Thoracic aorta (tissue), 2 donors: ENCODE results near the gene NXNL1. TPM values are rescaled to one million over a fixed set of nuclear protein-coding genes. Genes with fewer than 3 reads are reported as not detected.

Experiments
- ATAC-seq: fragments of 150-250 bp; one replicate; pipeline ENCODE4 v1.8.0; 2017; ENCODE audit warnings: low read depth; ENCODE audit not compliant: insufficient number of reproducible peaks, low FRiP score
- DNase-seq: peaks from one replicate; pipeline ENCODE4 v3.0.0-alpha.2; 2020; ENCODE audit warnings: low spot score
- H3K27ac ChIP-seq, 2 donors: fragments of 200-600 bp; sonication (generic); 1 replicate in 1 of 2; 2 replicates in 1 of 2; pipeline ENCODE4 v1.5.1; 2016; ENCODE audit warnings: mild to moderate bottlenecking in 2 of 2, moderate library complexity in 2 of 2
- H3K27me3 ChIP-seq: fragments of 200-600 bp; sonication (generic); replicated peaks from 2 replicates; pipeline ENCODE4 v1.6.0; 2016; ENCODE audit warnings: mild to moderate bottlenecking; ENCODE audit not compliant: insufficient read depth
- H3K36me3 ChIP-seq: fragments of 200-600 bp; sonication (generic); one replicate; pipeline ENCODE4 v1.5.1; 2016
- H3K4me1 ChIP-seq, 2 donors: fragments of 200-600 bp; sonication (generic); 1 replicate in 1 of 2; 2 replicates in 1 of 2; pipeline versions ENCODE4 v1.5.1 to v1.6.0; 2016; ENCODE audit warnings: low read depth in 2 of 2, mild to moderate bottlenecking in 1 of 2; ENCODE audit not compliant: control insufficient read depth in 1 of 2
- H3K4me3 ChIP-seq: fragments of 200-600 bp; sonication (generic); 2 replicates; pipeline ENCODE4 v1.5.1; 2016; ENCODE audit warnings: mild to moderate bottlenecking
- H3K9me3 ChIP-seq: fragments of 200-600 bp; sonication (generic); 2 replicates; pipeline ENCODE4 v1.5.1; 2016
- total RNA-seq, 2 donors: library from RNA; depleted of rRNA; stranded (reverse); fragments of >200 nt; gene quantifications; one replicate each; pipeline versions ENCODE4 v1.1.0 to v1.2.3, GENCODE V29; 2016
- TF ChIP-seq, protein P1 (sequence below): fragments of 200-600 bp; sonication (generic); IDR thresholded peaks from one replicate; pipeline ENCODE4 v1.5.1; 2019; ENCODE audit warnings: antibody characterized with exemption

Gene NXNL1
- total RNA-seq, 2 donors from 2014 or later, result not detected

DNA sequence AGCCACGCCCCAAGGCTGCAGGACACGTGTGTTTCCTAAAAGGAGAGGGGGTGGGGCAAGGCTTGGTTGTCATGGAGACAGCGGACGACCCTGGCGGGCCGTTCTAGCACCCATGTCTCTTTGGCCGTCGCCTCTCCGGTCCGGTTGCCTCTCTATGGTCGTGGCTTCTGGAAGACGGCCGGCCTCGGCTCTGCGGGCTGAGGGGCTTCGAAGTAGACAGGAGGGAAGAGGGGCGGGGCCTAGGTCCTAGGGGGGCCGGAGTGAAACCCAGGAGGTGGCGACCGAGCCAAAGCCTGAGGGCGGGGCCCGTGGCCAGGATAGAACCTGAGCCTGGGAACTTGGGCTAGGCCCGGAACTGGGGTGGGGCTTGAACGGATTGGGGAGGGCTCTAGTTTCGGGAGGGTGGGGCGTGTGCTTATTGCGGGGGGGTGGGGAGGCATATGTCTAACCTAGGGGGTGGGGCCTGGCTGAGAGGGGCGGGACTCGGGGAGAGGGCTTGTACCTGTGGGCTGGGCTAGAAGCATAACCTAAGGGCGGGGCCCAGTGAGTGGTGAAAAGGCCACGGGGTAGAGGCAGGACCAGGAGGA lies 8.8 kb upstream of the NXNL1 start:
- ATAC-seq (peak; percentile 64), DNase-seq (peak; percentile 99)
- Histone ChIP-seq H3K36me3 (no peaks in the 10 kb centered on the region), H3K4me1 (peaks cover 16 to 25% of the 10 kb centered on the region in 2 donors), H3K9me3 (no peaks in the 10 kb centered on the region), H3K27ac (peak overlapping the region; percentile 79 to 81), H3K4me3 (peak overlapping the region; percentile 84), H3K27me3 (no peaks in the 10 kb centered on the region)
- TF ChIP-seq, protein P1, sequence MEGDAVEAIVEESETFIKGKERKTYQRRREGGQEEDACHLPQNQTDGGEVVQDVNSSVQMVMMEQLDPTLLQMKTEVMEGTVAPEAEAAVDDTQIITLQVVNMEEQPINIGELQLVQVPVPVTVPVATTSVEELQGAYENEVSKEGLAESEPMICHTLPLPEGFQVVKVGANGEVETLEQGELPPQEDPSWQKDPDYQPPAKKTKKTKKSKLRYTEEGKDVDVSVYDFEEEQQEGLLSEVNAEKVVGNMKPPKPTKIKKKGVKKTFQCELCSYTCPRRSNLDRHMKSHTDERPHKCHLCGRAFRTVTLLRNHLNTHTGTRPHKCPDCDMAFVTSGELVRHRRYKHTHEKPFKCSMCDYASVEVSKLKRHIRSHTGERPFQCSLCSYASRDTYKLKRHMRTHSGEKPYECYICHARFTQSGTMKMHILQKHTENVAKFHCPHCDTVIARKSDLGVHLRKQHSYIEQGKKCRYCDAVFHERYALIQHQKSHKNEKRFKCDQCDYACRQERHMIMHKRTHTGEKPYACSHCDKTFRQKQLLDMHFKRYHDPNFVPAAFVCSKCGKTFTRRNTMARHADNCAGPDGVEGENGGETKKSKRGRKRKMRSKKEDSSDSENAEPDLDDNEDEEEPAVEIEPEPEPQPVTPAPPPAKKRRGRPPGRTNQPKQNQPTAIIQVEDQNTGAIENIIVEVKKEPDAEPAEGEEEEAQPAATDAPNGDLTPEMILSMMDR, result no peak

DNA sequence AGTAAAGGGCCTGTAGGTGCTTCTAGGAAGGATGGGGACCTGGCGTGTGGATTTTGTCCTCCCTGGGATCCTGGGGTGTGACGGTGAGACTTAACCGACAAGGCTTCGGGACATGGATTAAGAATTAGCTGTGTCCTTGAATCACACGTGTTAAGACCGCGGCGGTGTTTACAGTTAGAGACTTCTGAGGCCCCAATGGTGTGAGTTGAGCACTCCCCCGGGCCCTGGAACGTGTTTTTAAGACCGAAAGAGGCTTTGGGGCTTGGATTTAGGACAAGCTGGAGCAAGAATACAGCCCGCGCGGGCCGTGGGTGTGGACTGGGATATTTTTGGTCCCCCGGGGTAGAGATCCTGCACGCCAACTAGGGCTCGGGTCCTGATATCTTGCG lies 8.4 kb upstream of the NXNL1 start:
- DNase-seq (no peak), ATAC-seq (peak; percentile 3)
- Histone ChIP-seq H3K9me3 (no peaks in the 10 kb centered on the region), H3K4me3 (peak overlapping the region; percentile 84), H3K4me1 (peaks cover 16 to 25% of the 10 kb centered on the region in 2 donors), H3K27ac (peak overlapping the region; percentile 79 to 81), H3K36me3 (no peaks in the 10 kb centered on the region), H3K27me3 (no peaks in the 10 kb centered on the region)
- TF ChIP-seq, protein P1, result no peak

DNA sequence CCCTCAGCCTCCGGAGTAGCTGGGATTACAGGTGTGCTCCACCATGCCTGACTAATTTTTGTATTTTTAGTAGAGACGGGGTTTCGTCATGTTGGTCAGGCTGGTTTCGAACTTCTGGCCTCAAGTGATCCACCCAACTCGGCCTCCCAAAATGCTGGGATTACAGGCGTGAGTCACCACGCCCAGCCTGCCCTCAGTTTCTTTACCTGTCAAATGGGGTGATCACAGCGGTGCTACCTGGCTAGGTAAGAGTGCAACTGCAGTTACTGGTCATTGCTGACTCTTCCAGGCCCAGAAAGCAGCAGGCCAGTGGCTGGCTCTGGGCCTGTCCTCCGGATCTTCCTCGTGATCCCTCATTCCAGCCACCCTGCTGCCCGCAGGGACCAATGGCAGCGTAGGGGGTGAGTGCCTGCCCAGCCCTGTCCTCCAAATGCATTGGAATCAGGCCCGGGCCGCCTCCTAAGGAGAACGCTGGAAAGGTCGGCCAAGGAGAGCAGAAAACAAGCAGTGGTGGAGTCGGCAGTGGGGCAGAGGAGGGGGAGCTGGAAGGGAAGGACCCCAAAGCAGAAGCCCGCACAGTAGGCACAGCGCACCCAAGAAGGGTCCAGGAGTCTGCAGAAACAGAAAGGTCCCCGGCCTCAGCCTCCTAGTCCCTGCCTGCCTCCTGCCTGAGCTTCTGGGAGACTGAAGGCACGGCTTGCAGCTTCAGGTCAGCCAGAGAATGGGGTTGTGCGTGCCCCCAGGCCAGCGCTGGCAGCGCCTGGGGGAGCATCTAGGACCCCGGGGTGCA lies 7.8 kb upstream of the NXNL1 start:
- ATAC-seq, result no peak
- Histone ChIP-seq H3K27ac (peak overlapping the region; percentile 79 to 81), H3K4me3 (peak overlapping the region; percentile 84), H3K9me3 (no peaks in the 10 kb centered on the region), H3K4me1 (peaks cover 16 to 25% of the 10 kb centered on the region in 2 donors), H3K27me3 (no peaks in the 10 kb centered on the region), H3K36me3 (no peaks in the 10 kb centered on the region)
- no peak for DNase-seq
- TF ChIP-seq, protein P1, result no peak

DNA sequence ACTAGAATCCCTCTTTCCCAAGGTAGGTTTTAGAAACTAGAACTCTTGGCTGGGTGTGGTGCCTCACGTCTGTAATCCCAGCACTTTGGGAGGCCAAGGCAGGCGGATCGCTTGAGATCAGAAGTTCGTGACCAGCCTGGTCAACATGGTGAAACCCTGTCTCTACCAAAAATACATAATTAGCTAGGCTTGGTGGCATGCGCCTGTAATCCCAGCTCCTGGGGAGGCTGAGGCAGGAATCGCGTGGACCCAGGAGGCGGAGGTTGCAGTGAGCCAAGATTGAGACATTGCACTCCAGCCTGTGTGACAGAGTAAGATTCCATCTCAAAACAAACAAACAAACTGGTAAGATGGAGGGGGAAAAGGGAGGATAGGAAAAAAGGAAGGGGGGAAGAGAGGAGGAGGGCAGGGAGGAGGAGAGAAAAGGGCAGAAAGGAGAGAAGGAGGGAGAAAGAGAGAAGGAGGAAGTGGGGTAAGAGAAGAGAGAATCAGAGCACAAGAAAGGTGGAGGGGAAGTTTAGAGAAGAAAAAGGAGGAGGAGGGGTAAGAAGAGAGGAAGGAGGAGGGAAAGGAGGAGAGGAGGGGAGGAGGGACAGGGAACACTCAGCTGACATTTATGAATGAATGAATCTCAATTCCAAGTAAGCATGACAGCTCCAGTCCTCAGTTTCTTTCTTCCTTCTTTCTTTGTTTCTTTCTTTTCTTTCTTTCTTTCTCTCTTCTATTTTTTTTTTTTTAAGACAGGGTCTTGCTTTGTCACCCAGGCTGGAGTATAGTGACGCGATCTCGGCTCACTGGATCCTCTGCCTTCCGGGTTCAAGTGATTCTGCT lies 7.0 kb upstream of the NXNL1 start:
- Histone ChIP-seq H3K27me3 (no peaks in the 10 kb centered on the region), H3K9me3 (no peaks in the 10 kb centered on the region), H3K4me1 (peaks cover 13 to 25% of the 10 kb centered on the region in 2 donors), H3K27ac (no peak overlapping the region), H3K36me3 (no peaks in the 10 kb centered on the region), H3K4me3 (no peak overlapping the region)
- ATAC-seq (no peak), DNase-seq (no peak)
- TF ChIP-seq, protein P1, result no peak

DNA sequence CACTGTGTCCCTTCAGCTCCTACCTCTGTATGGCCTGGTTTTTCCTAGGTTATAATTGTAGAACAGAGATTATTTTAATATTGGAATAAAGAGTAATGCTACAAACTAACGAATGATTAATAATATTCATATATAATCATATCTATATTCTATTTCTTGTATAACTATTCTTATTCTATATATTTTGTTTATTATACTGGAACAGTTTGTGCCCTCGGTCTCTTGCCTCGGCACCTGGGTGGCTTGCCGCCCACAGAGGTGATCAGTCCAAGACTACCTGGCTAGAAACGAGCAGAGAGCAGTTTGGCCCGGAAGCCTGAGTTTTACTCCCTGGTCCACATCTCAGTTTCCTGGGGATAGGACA lies 5.7 kb upstream of the NXNL1 start:
- DNase-seq (no peak), ATAC-seq (no peak)
- TF ChIP-seq, protein P1, result no peak
- Histone ChIP-seq H3K27ac (no peak overlapping the region), H3K4me1 (peaks cover 13 to 19% of the 10 kb centered on the region in 2 donors), H3K36me3 (no peaks in the 10 kb centered on the region), H3K9me3 (no peaks in the 10 kb centered on the region), H3K4me3 (no peak overlapping the region), H3K27me3 (no peaks in the 10 kb centered on the region)
